Measurements from ENCODE around the gene TSG101. TPM values are rescaled to one million over a fixed set of nuclear protein-coding genes. Genes with fewer than 3 reads are reported as not detected.

TSG101 gene
- total RNA-seq (2014; rRNA removed; shearing (Covaris generic)), result 27.3 and 55.9 TPM in 2 replicates

GRCh38 chr11:18526521-18527296, at the start of gene TSG101:
TSG101 (minus strand) TSS chr11:18526942; CDS start chr11:18526816, 126 bp downstream.
- H3K27me3 ChIP-seq (replicated peaks), result no peaks in the 10 kb centered on the region
- peak within 1 kb of the TSS; percentile 90 for H3K4me3 ChIP-seq
- DNase-seq (ENCODE audit: low read depth in 1 of 2, low spot score in 2 of 2), result peak; percentile 89 to 94
- H3K27ac ChIP-seq, result peak within 1 kb of the TSS; percentile 95
- peaks cover 14% of the 10 kb centered on the region for H3K36me3 ChIP-seq
- no peaks in the 10 kb centered on the region for H3K9me3 ChIP-seq (replicated peaks)
- peaks cover 4% of the 10 kb centered on the region; the same call in 1 of the 2 replicates for H3K4me1 ChIP-seq (replicated peaks)

GRCh38 chr11:18575361-18575760, 48.6 kb upstream of the TSG101 start:
- H3K27me3 ChIP-seq (replicated peaks), result no peaks in the 10 kb centered on the region

GRCh38 chr11:18567081-18567480, 40.3 kb upstream of the TSG101 start:
- DNase-seq (ENCODE audit: low read depth in 1 of 2, low spot score in 2 of 2), result no peak
- no peaks in the 10 kb centered on the region for H3K4me1 ChIP-seq (replicated peaks)
- no peak overlapping the region for H3K27ac ChIP-seq
- no peaks in the 10 kb centered on the region for H3K9me3 ChIP-seq (replicated peaks)
- no peaks in the 10 kb centered on the region for H3K36me3 ChIP-seq
- no peaks in the 10 kb centered on the region for H3K27me3 ChIP-seq (replicated peaks)
- H3K4me3 ChIP-seq, result no peak overlapping the region

More at GRCh38 chr11:18575361-18575760, 48.6 kb upstream of the TSG101 start:
- DNase-seq (ENCODE audit: low read depth in 1 of 2, low spot score in 2 of 2), result no peak
- Histone ChIP-seq H3K36me3 (peaks cover 2% of the 10 kb centered on the region; the same call in 1 of the 2 replicates), H3K27ac (no peak overlapping the region), H3K9me3 (replicated peaks) (no peaks in the 10 kb centered on the region), H3K4me3 (no peak overlapping the region), H3K4me1 (replicated peaks) (no peaks in the 10 kb centered on the region)

- Histone ChIP-seq H3K36me3 (no peaks in the 10 kb centered on the region), H3K4me1 (replicated peaks) (no peaks in the 10 kb centered on the region), H3K4me3 (no peak overlapping the region), H3K27ac (no peak overlapping the region), H3K27me3 (replicated peaks) (no peaks in the 10 kb centered on the region), H3K9me3 (replicated peaks) (no peaks in the 10 kb centered on the region)
- no peak for DNase-seq (ENCODE audit: low read depth in 1 of 2, low spot score in 2 of 2)
Observed at GRCh38 chr11:18566406-18566805, 39.7 kb upstream of the TSG101 start.

- no peak for DNase-seq (ENCODE audit: low read depth in 1 of 2, low spot score in 2 of 2)
- H3K9me3 ChIP-seq (replicated peaks), result no peaks in the 10 kb centered on the region
- H3K4me1 ChIP-seq (replicated peaks), result no peaks in the 10 kb centered on the region
- no peak overlapping the region for H3K4me3 ChIP-seq
- no peak overlapping the region for H3K27ac ChIP-seq
- H3K27me3 ChIP-seq (replicated peaks), result no peaks in the 10 kb centered on the region
- H3K36me3 ChIP-seq, result no peaks in the 10 kb centered on the region
Observed at GRCh38 chr11:18564149-18564548, 37.4 kb upstream of the TSG101 start.

- Histone ChIP-seq H3K36me3 (peaks cover under 1% of the 10 kb centered on the region; the same call in 1 of the 2 replicates), H3K27me3 (replicated peaks) (no peaks in the 10 kb centered on the region), H3K4me1 (replicated peaks) (no peaks in the 10 kb centered on the region), H3K4me3 (no peak overlapping the region), H3K9me3 (replicated peaks) (no peaks in the 10 kb centered on the region), H3K27ac (no peak overlapping the region)
- no peak for DNase-seq (ENCODE audit: low read depth in 1 of 2, low spot score in 2 of 2)
Observed at GRCh38 chr11:18563090-18563730, 36.5 kb upstream of the TSG101 start.

GRCh38 chr11:18548001-18548400, 21.3 kb upstream of the TSG101 start:
- no peak overlapping the region for H3K4me3 ChIP-seq
- no peaks in the 10 kb centered on the region for H3K4me1 ChIP-seq (replicated peaks)
- no peak for DNase-seq (ENCODE audit: low read depth in 1 of 2, low spot score in 2 of 2)
- H3K9me3 ChIP-seq (replicated peaks), result no peaks in the 10 kb centered on the region
- H3K36me3 ChIP-seq, result no peaks in the 10 kb centered on the region
- no peaks in the 10 kb centered on the region for H3K27me3 ChIP-seq (replicated peaks)
- H3K27ac ChIP-seq, result no peak overlapping the region

- Histone ChIP-seq H3K4me3 (no peak overlapping the region), H3K4me1 (replicated peaks) (no peaks in the 10 kb centered on the region), H3K27ac (no peak overlapping the region), H3K9me3 (replicated peaks) (no peaks in the 10 kb centered on the region), H3K27me3 (replicated peaks) (no peaks in the 10 kb centered on the region), H3K36me3 (no peaks in the 10 kb centered on the region)
- DNase-seq (ENCODE audit: low read depth in 1 of 2, low spot score in 2 of 2), result no peak
Observed at GRCh38 chr11:18540207-18541009, 13.7 kb upstream of the TSG101 start.

- Histone ChIP-seq H3K4me1 (replicated peaks) (no peaks in the 10 kb centered on the region), H3K36me3 (no peaks in the 10 kb centered on the region), H3K9me3 (replicated peaks) (no peaks in the 10 kb centered on the region), H3K27ac (no peak overlapping the region), H3K27me3 (replicated peaks) (no peaks in the 10 kb centered on the region), H3K4me3 (no peak overlapping the region)
- DNase-seq (ENCODE audit: low read depth in 1 of 2, low spot score in 2 of 2), result no peak
Observed at GRCh38 chr11:18536209-18536608, 9.5 kb upstream of the TSG101 start.

GRCh38 chr11:18534245-18534644, 7.5 kb upstream of the TSG101 start:
- Histone ChIP-seq H3K9me3 (replicated peaks) (no peaks in the 10 kb centered on the region), H3K36me3 (no peaks in the 10 kb centered on the region), H3K4me3 (no peak overlapping the region), H3K27ac (no peak overlapping the region), H3K4me1 (replicated peaks) (no peaks in the 10 kb centered on the region), H3K27me3 (replicated peaks) (no peaks in the 10 kb centered on the region)
- no peak for DNase-seq (ENCODE audit: low read depth in 1 of 2, low spot score in 2 of 2)

GRCh38 chr11:18533365-18533764, 6.6 kb upstream of the TSG101 start:
- no peak for DNase-seq (ENCODE audit: low read depth in 1 of 2, low spot score in 2 of 2)
- Histone ChIP-seq H3K27me3 (replicated peaks) (no peaks in the 10 kb centered on the region), H3K27ac (no peak overlapping the region), H3K36me3 (no peaks in the 10 kb centered on the region), H3K4me3 (no peak overlapping the region), H3K9me3 (replicated peaks) (no peaks in the 10 kb centered on the region), H3K4me1 (replicated peaks) (no peaks in the 10 kb centered on the region)

GRCh38 chr11:18527512-18527911, 770 bp upstream of the TSG101 start:
- Histone ChIP-seq H3K27ac (peak overlapping the region; percentile 95), H3K9me3 (replicated peaks) (no peaks in the 10 kb centered on the region), H3K27me3 (replicated peaks) (no peaks in the 10 kb centered on the region), H3K4me3 (peak overlapping the region; percentile 90), H3K36me3 (peaks cover 14% of the 10 kb centered on the region), H3K4me1 (replicated peaks) (peaks cover 4% of the 10 kb centered on the region; the same call in 1 of the 2 replicates)
- DNase-seq (ENCODE audit: low read depth in 1 of 2, low spot score in 2 of 2), result peak in 1 of 2 experiments; percentile 21

GRCh38 chr11:18526130-18526520, 617 bp downstream of the TSG101 start:
- Histone ChIP-seq H3K27me3 (replicated peaks) (no peaks in the 10 kb centered on the region), H3K9me3 (replicated peaks) (no peaks in the 10 kb centered on the region), H3K27ac (peak overlapping the region; percentile 95), H3K36me3 (peaks cover 14% of the 10 kb centered on the region), H3K4me1 (replicated peaks) (peaks cover 4% of the 10 kb centered on the region; the same call in 1 of the 2 replicates), H3K4me3 (peak overlapping the region; percentile 90)
- no peak for DNase-seq (ENCODE audit: low read depth in 1 of 2, low spot score in 2 of 2)

Measured in SJSA1 (cell line).